Bronchial epithelial cell (primary cell): ENCODE results near the gene ANGEL2. TPM values are rescaled to one million over a fixed set of nuclear protein-coding genes. Genes with fewer than 3 reads are reported as not detected.

Experiments
- DNase-seq: peaks from one replicate; pipeline ENCODE4 v3.0.0-alpha.2; 2010; ENCODE audit warnings: low read depth
- FAIRE-seq: peaks from 2 replicates; lab custom pipeline; 2011; peaks lifted over from hg19 to GRCh38; lab: Jason Lieb, UNC
- H3K27me3 ChIP-seq: 2 replicates; pipeline ENCODE4 v1.5.1; 2011; ENCODE audit warnings: low read length; ENCODE audit not compliant: control insufficient read depth, insufficient read depth
- H3K36me3 ChIP-seq: 2 replicates; pipeline ENCODE4 v1.5.1; 2011; ENCODE audit warnings: low read length; ENCODE audit not compliant: control insufficient read depth, insufficient read depth
- H3K4me3 ChIP-seq: 2 replicates; pipeline ENCODE4 v1.5.1; 2011; ENCODE audit warnings: mild to moderate bottlenecking, low read depth, low read length, control low read depth
- CTCF ChIP-seq: IDR thresholded peaks from 2 replicates; pipeline ENCODE4 v1.5.1; 2011; ENCODE audit warnings: mild to moderate bottlenecking, moderate library complexity, low read length, control low read depth, inconsistent platforms; ENCODE audit not compliant: insufficient read depth, severe bottlenecking
- total RNA-seq: library from RNA; depleted of rRNA; stranded (reverse); fragments of >200 nt; gene quantifications from 2 replicates; pipeline ENCODE4 v1.2.1, GENCODE V29; 2014

ANGEL2 gene
- total RNA-seq, 1 donor from 2014 or later = 22.4 TPM

GRCh38 chr1:212975111-212975918 lies 40.4 kb downstream of the ANGEL2 start:
- DNase-seq = no peak
- no peak for TF ChIP-seq CTCF
- FAIRE-seq = no peak
- Histone ChIP-seq H3K4me3 (no peak overlapping the region), H3K27me3 (no peaks in the 10 kb centered on the region), H3K36me3 (no peaks in the 10 kb centered on the region)

GRCh38 chr1:212974711-212975110 lies 41.0 kb downstream of the ANGEL2 start:
- TF ChIP-seq CTCF = no peak
- no peak for FAIRE-seq
- no peak for DNase-seq

GRCh38 chr1:212973899-212974298 lies 41.8 kb downstream of the ANGEL2 start:
- H3K4me3 ChIP-seq = no peak overlapping the region
- no peak for TF ChIP-seq CTCF
- FAIRE-seq (no peak), DNase-seq (no peak)
- no peaks in the 10 kb centered on the region for H3K27me3 ChIP-seq
- H3K36me3 ChIP-seq = no peaks in the 10 kb centered on the region

More at GRCh38 chr1:212974711-212975110, 41.0 kb downstream of the ANGEL2 start:
- H3K4me3 ChIP-seq = no peak overlapping the region
- no peaks in the 10 kb centered on the region for H3K27me3 ChIP-seq
- no peaks in the 10 kb centered on the region for H3K36me3 ChIP-seq

- no peak overlapping the region for H3K4me3 ChIP-seq
- H3K36me3 ChIP-seq = no peaks in the 10 kb centered on the region
- no peak for FAIRE-seq
- TF ChIP-seq CTCF = no peak
- no peak for DNase-seq
- H3K27me3 ChIP-seq = no peaks in the 10 kb centered on the region
Measured at GRCh38 chr1:212973426-212973825, 42.2 kb downstream of the ANGEL2 start.

- DNase-seq (no peak), FAIRE-seq (no peak)
- Histone ChIP-seq H3K36me3 (no peaks in the 10 kb centered on the region), H3K4me3 (no peak overlapping the region), H3K27me3 (no peaks in the 10 kb centered on the region)
- no peak for TF ChIP-seq CTCF
Measured at GRCh38 chr1:212971312-212971711, 44.4 kb downstream of the ANGEL2 start.
